H1 (cell line): ENCODE measurements around the gene ATP6V1G3.

Source experiments
- ATF3 ChIP-seq: IDR thresholded peaks from 2 replicates; pipeline ENCODE4 v1.6.1; 2011; ENCODE audit warnings: low read depth, mild to moderate bottlenecking, low read length; ENCODE audit not compliant: insufficient read depth
- CBX5 ChIP-seq: fragments of 300-800, 300-1000 bp; sonication (generic); IDR thresholded peaks from 2 replicates; pipeline ENCODE4 v1.7.1; 2016; ENCODE audit warnings: antibody characterized with exemption, low read length, low read depth
- CTCF ChIP-seq, 3 experiments: IDR thresholded peaks; 1 replicate in 2 of 3; 2 replicates in 1 of 3; pipeline versions ENCODE4 v1.5.1 to v1.6.1; 2011; ENCODE audit warnings: low read length in 3 of 3, mild to moderate bottlenecking in 3 of 3, inconsistent platforms in 2 of 3, low read depth in 1 of 3, moderate library complexity in 1 of 3; ENCODE audit not compliant: insufficient read depth in 1 of 3; ENCODE audit errors: control extremely low read depth in 1 of 3
- EZH2 ChIP-seq: fragments of 200-600 bp; sonication (generic); IDR thresholded peaks from 2 replicates; pipeline ENCODE4 v1.7.1; 2012; ENCODE audit warnings: low read depth, mild to moderate bottlenecking, moderate library complexity, low read length, inconsistent platforms; ENCODE audit not compliant: severe bottlenecking
- GTF2F1 ChIP-seq: IDR thresholded peaks from 2 replicates; pipeline ENCODE4 v1.6.1; 2012; ENCODE audit warnings: low read depth, low read length, improper control_type of control experiment, borderline replicate concordance
- MAX ChIP-seq: IDR thresholded peaks from 2 replicates; pipeline ENCODE4 v1.6.1; 2012; ENCODE audit warnings: inconsistent platforms
- RXRA ChIP-seq: IDR thresholded peaks from 2 replicates; pipeline ENCODE4 v1.6.1; 2011; ENCODE audit warnings: low read depth, mild to moderate bottlenecking, low read length, moderate library complexity; ENCODE audit not compliant: insufficient read depth
- SIRT6 ChIP-seq: IDR thresholded peaks from one replicate; pipeline ENCODE4 v1.7.1; 2012; ENCODE audit warnings: low read length, inconsistent platforms
- TAF1 ChIP-seq: IDR thresholded peaks from 2 replicates; pipeline ENCODE4 v1.6.1; 2011; ENCODE audit warnings: mild to moderate bottlenecking, low read depth, low read length

DNA sequence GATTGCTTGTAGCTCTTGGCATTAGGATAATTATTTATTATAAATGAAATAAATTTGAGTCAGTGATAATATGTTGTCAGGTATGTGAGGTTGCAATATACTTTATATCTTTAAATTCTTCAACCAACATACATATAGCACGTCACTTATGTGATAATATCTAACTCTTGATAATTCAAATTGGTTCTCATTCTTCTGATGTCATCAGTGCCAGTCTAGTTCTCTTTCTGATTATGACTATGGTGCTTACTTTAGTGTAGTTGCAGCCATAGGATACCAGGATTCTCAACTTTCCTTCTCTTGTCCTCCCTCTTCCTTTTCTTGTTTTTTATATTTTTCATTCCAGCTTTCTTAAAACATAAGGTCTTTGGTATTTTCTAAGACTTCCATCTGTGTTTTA lies 34.8 kb upstream of the ATP6V1G3 start:
- no peak for TF ChIP-seq SIRT6
- no peak for TF ChIP-seq GTF2F1
- TF ChIP-seq CBX5: no peak
- no peak for TF ChIP-seq RXRA
- TF ChIP-seq CTCF (IDR thresholded peaks at IDR 0.05; ENCODE audit: control extremely low read depth in 1 of 3, insufficient read depth in 1 of 3, low read depth in 1 of 3, low read length in 3 of 3): no peak
- TF ChIP-seq TAF1: no peak
- no peak for TF ChIP-seq EZH2
- no peak for TF ChIP-seq MAX
- no peak for TF ChIP-seq ATF3
